Measurements from ENCODE around the gene NEK2. TPM values are rescaled to one million over a fixed set of nuclear protein-coding genes. Genes with fewer than 3 reads are reported as not detected.
"Not testable (repeated sequence)": the region's sequence is repeated elsewhere in the genome, so short reads cannot be mapped to it uniquely, and the experiment has no call there.

The NEK2 gene
- total RNA-seq, 1 experiment from 2014 or later = 35.0 TPM

DNA sequence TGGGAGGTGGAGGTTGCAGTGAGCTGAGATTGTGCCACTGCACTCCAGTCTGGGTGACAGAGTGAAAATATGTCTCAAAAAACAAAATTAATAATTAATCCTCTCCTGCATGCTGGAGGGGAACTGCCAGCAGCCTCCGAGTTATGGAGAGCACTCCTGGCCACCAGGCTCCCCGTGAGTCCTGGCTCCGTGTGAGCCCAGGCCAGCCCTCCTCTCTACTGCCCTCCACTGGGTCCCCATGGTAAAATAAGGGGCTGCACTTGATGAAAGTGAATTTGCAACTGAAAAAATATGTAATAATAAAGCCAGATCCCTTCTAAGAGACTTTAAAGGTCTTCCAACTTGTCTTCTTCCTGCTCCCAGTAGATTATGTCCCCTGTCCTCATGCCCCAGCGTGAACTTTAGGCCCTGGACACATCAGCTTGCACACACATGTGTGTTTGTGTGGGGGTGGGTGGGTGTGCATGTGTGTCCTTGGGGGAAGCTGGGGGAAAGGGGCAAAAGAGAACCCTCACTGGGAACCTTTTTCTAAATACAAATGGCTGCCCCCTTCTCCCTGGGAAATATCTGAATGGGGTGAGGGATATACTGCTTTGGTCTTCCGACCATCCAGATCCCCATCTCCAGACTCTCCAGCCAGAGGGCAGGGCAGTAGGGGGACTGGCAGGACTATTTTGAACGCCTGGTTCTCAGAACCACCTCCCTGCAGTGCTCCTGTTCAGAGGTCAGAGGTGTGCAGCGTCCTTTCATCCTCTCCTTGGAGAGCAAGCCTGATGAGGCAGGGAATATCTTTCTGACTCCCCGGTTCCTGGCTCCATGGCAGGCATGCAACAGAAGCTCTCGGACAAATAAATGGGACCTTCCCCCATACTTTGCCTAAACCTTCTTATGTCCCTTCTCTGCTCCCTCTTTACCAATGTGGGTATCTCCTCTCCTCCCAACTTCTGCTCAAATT, 26.2 kb downstream of the NEK2 start:
- Histone ChIP-seq H3K27ac (ENCODE audit: low read length) (no peak overlapping the region), H3K9me3 (ENCODE audit: low read length) (no peaks in the 10 kb centered on the region), H3K79me2 (ENCODE audit: low read length) (no peaks in the 10 kb centered on the region), H4K20me1 (ENCODE audit: insufficient read depth, low read depth, low read length) (no peaks in the 10 kb centered on the region), H3K4me2 (ENCODE audit: low read depth, low read length, poor library complexity, severe bottlenecking) (no peak overlapping the region), H3K27me3 (ENCODE audit: low read length) (no peaks in the 10 kb centered on the region), H3K9me2 (replicated peaks; ENCODE audit: insufficient read depth, low read length) (no peaks in the 10 kb centered on the region), H3K9ac (ENCODE audit: low read length) (no peak overlapping the region), H2AFZ (ENCODE audit: low read length) (no peak overlapping the region), H3K4me3 (ENCODE audit: low read length) (no peak overlapping the region), H3K4me1 (ENCODE audit: low read length) (no peaks in the 10 kb centered on the region), H3K36me3 (ENCODE audit: insufficient read depth, low read length) (no peaks in the 10 kb centered on the region)
- DNase-seq = no peak

DNA sequence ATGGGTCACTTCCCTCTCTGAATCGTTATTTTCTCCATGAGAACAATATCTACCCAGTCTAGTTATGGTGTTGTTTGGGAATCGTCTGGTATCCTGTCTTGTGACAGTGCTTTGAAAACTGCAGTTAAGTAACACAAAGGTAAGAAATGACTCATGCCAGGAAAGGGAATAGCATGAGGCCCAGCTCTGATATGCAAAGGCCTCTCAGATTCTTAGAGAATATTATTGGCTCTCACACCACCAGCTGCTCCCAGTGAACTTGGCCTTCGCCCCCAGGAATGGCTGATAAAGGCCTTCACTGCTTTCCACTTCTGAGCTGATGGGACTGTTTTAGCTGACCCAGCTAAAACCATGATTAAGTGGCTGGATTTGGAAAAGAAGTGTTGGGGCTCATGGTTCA, 27.1 kb downstream of the NEK2 start:
- Histone ChIP-seq H3K4me3 (ENCODE audit: low read length) (no peak overlapping the region), H3K9ac (ENCODE audit: low read length) (no peak overlapping the region), H3K9me3 (ENCODE audit: low read length) (no peaks in the 10 kb centered on the region), H3K4me2 (ENCODE audit: low read depth, low read length, poor library complexity, severe bottlenecking) (no peak overlapping the region), H3K27me3 (ENCODE audit: low read length) (no peaks in the 10 kb centered on the region), H4K20me1 (ENCODE audit: insufficient read depth, low read depth, low read length) (no peaks in the 10 kb centered on the region), H3K36me3 (ENCODE audit: insufficient read depth, low read length) (no peaks in the 10 kb centered on the region), H3K79me2 (ENCODE audit: low read length) (no peaks in the 10 kb centered on the region), H3K4me1 (ENCODE audit: low read length) (no peaks in the 10 kb centered on the region), H3K27ac (ENCODE audit: low read length) (no peak overlapping the region), H2AFZ (ENCODE audit: low read length) (no peak overlapping the region), H3K9me2 (replicated peaks; ENCODE audit: insufficient read depth, low read length) (no peaks in the 10 kb centered on the region)
- no peak for DNase-seq

DNA sequence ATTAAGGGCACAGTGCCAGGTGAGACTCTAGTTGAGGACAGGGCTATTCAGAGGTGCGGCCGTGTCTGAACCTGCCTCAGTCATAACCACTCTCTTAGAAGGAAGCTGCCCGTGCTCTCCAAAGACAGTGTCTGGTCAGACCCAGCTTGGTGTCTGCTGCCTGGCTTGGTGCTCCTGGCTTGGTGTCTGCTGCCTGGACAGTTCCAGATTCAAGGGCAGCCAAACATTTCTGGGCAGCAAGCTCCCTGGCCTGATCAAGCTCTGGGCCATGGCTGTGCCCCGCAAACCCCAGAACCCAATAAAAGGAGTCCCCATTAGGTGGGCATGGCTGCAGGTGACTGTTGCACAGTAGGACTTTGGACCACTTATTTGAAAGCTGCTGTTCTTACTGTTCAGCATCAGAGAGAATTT, 27.7 kb downstream of the NEK2 start:
- Histone ChIP-seq H3K9me3 (ENCODE audit: low read length) (no peaks in the 10 kb centered on the region), H3K79me2 (ENCODE audit: low read length) (no peaks in the 10 kb centered on the region), H3K9ac (ENCODE audit: low read length) (no peak overlapping the region), H2AFZ (ENCODE audit: low read length) (no peak overlapping the region), H3K27me3 (ENCODE audit: low read length) (no peaks in the 10 kb centered on the region), H3K9me2 (replicated peaks; ENCODE audit: insufficient read depth, low read length) (no peaks in the 10 kb centered on the region), H3K4me2 (ENCODE audit: low read depth, low read length, poor library complexity, severe bottlenecking) (no peak overlapping the region), H3K27ac (ENCODE audit: low read length) (no peak overlapping the region), H3K4me1 (ENCODE audit: low read length) (no peaks in the 10 kb centered on the region), H3K36me3 (ENCODE audit: insufficient read depth, low read length) (no peaks in the 10 kb centered on the region), H3K4me3 (ENCODE audit: low read length) (no peak overlapping the region), H4K20me1 (ENCODE audit: insufficient read depth, low read depth, low read length) (no peaks in the 10 kb centered on the region)
- no peak for DNase-seq

DNA sequence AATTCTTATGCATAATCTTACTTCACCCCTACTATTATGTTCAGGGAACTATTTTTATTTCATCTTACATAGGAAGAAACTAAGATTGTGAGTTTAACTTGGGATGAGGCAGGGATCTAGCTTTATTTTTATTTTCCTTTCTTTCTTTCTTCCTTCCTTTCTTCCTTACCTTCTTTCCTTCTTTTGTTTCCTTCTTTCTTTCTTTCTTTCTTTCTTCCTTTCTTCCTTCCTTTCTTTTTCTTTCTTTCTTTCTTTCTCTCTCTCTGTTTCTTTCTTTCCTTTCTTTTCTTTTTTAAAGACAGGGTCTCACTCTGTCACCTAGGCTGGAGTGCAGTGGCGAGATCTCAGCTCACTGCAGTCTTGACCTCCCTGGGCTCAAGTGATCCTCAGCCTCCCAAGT, 28.9 kb downstream of the NEK2 start:
- Histone ChIP-seq H2AFZ (ENCODE audit: low read length) (no peak overlapping the region), H3K9me3 (ENCODE audit: low read length) (no peaks in the 10 kb centered on the region), H3K4me1 (ENCODE audit: low read length) (no peaks in the 10 kb centered on the region), H3K27ac (ENCODE audit: low read length) (no peak overlapping the region), H3K4me2 (ENCODE audit: low read depth, low read length, poor library complexity, severe bottlenecking) (no peak overlapping the region), H3K9ac (ENCODE audit: low read length) (no peak overlapping the region), H3K36me3 (ENCODE audit: insufficient read depth, low read length) (no peaks in the 10 kb centered on the region), H4K20me1 (ENCODE audit: insufficient read depth, low read depth, low read length) (no peaks in the 10 kb centered on the region), H3K27me3 (ENCODE audit: low read length) (no peaks in the 10 kb centered on the region), H3K9me2 (replicated peaks; ENCODE audit: insufficient read depth, low read length) (no peaks in the 10 kb centered on the region), H3K79me2 (ENCODE audit: low read length) (no peaks in the 10 kb centered on the region), H3K4me3 (ENCODE audit: low read length) (no peak overlapping the region)
- DNase-seq = no peak

DNA sequence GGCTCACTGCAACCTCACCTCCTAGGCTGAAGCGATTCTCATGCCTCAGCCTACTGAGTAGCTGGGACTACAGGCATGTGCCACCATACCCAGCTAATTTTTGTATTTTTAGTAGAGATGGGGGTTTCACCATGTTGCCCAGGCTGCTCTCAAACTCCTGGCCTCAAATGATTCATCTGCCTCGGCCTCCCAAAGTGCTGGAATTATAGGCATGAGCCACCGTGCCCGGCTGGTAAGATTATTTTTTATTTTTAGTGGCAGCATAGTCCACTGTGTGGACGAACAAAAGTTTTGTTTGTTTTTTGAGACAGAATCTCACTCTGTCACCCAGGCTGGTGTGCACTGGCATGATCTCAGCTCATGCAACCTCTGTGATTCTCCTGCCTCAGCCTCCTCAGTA, 29.8 kb downstream of the NEK2 start:
- not testable (repeated sequence) for H3K9ac ChIP-seq (ENCODE audit: low read length); H3K4me1 ChIP-seq (ENCODE audit: low read length); DNase-seq; H3K4me3 ChIP-seq (ENCODE audit: low read length); H3K79me2 ChIP-seq (ENCODE audit: low read length); H3K36me3 ChIP-seq (ENCODE audit: insufficient read depth, low read length); H4K20me1 ChIP-seq (ENCODE audit: insufficient read depth, low read depth, low read length); H3K9me3 ChIP-seq (ENCODE audit: low read length); H3K27me3 ChIP-seq (ENCODE audit: low read length); H3K9me2 ChIP-seq (replicated peaks; ENCODE audit: insufficient read depth, low read length); H3K27ac ChIP-seq (ENCODE audit: low read length); H2AFZ ChIP-seq (ENCODE audit: low read length); H3K4me2 ChIP-seq (ENCODE audit: low read depth, low read length, poor library complexity, severe bottlenecking)

DNA sequence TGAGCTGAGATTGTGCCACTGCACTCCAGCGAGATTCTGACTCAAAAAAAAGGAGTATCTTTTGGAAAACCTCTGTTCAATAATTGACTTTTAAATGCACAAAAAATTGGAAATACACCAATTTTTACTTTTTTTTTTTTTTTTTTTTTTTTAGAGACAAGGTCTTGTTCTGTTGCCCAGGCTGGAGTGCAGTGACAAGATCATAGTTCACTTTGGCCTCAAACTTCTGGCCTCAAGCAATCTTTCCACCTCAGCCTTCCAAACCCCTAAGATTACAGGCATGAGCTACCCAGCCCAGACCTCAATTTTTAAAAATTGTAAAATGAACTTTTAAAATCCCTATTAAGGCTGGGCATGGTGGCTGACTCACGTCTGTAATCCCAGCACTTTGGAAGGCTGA, 30.8 kb downstream of the NEK2 start:
- H4K20me1 ChIP-seq (ENCODE audit: insufficient read depth, low read depth, low read length) = no peaks in the 10 kb centered on the region
- H3K9me3 ChIP-seq (ENCODE audit: low read length) = no peaks in the 10 kb centered on the region
- DNase-seq = no peak
- H3K9ac ChIP-seq (ENCODE audit: low read length) = no peak overlapping the region
- H3K9me2 ChIP-seq (replicated peaks; ENCODE audit: insufficient read depth, low read length) = no peaks in the 10 kb centered on the region
- H2AFZ ChIP-seq (ENCODE audit: low read length) = no peak overlapping the region
- H3K4me1 ChIP-seq (ENCODE audit: low read length) = no peaks in the 10 kb centered on the region
- H3K27ac ChIP-seq (ENCODE audit: low read length) = no peak overlapping the region
- no peak overlapping the region for H3K4me3 ChIP-seq (ENCODE audit: low read length)
- no peaks in the 10 kb centered on the region for H3K36me3 ChIP-seq (ENCODE audit: insufficient read depth, low read length)
- no peaks in the 10 kb centered on the region for H3K27me3 ChIP-seq (ENCODE audit: low read length)
- H3K4me2 ChIP-seq (ENCODE audit: low read depth, low read length, poor library complexity, severe bottlenecking) = no peak overlapping the region
- no peaks in the 10 kb centered on the region for H3K79me2 ChIP-seq (ENCODE audit: low read length)

DNA sequence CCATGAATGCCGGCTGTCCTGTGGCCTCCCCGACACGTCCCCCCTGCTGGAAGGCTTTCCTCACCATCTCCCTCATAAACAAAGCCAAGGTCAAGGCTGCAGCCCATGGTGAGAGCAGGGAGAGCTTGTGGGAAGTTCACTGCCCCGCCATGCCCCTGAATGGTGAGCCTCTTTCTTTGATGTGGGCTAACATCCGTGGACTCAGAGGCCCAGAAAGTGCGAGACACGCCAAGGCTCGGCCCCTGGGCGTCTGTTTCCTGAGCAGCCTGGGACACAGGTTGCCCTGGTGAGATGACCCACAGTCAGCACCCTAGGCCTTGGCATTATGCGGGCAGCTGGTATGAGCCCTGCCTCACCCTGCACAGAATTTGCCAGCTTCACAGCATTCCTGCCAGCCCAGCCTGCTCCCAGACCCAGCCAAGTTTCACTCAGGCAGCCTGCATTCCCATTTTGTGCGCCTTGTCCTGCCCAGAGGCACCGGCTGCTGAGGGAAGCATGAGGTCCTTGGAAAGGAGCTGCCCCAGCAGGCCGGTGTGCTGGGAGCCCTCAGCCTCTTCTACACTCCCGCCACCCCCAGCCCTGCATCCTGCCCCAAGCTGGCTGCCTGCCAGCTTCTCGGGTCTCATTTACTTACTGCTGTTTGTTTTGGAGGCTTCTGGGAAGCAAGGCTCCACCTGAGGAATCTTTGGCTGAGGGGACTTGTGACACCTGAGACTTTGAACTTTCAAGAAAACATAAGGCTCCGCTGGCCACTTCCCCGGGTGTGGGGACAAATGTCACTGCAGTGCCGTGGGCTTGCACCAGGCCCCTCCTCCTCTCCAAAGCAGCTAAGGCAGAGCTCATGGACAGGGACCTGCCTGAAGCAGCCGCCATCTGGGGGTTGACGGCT, 31.9 kb downstream of the NEK2 start:
- H3K9ac ChIP-seq (ENCODE audit: low read length) = no peak overlapping the region
- H3K9me3 ChIP-seq (ENCODE audit: low read length) = no peaks in the 10 kb centered on the region
- no peaks in the 10 kb centered on the region for H3K4me1 ChIP-seq (ENCODE audit: low read length)
- H3K4me3 ChIP-seq (ENCODE audit: low read length) = no peak overlapping the region
- no peaks in the 10 kb centered on the region for H4K20me1 ChIP-seq (ENCODE audit: insufficient read depth, low read depth, low read length)
- no peaks in the 10 kb centered on the region for H3K79me2 ChIP-seq (ENCODE audit: low read length)
- no peaks in the 10 kb centered on the region for H3K9me2 ChIP-seq (replicated peaks; ENCODE audit: insufficient read depth, low read length)
- no peaks in the 10 kb centered on the region for H3K27me3 ChIP-seq (ENCODE audit: low read length)
- H3K27ac ChIP-seq (ENCODE audit: low read length) = no peak overlapping the region
- H3K4me2 ChIP-seq (ENCODE audit: low read depth, low read length, poor library complexity, severe bottlenecking) = no peak overlapping the region
- no peaks in the 10 kb centered on the region for H3K36me3 ChIP-seq (ENCODE audit: insufficient read depth, low read length)
- H2AFZ ChIP-seq (ENCODE audit: low read length) = no peak overlapping the region
- no peak for DNase-seq

DNA sequence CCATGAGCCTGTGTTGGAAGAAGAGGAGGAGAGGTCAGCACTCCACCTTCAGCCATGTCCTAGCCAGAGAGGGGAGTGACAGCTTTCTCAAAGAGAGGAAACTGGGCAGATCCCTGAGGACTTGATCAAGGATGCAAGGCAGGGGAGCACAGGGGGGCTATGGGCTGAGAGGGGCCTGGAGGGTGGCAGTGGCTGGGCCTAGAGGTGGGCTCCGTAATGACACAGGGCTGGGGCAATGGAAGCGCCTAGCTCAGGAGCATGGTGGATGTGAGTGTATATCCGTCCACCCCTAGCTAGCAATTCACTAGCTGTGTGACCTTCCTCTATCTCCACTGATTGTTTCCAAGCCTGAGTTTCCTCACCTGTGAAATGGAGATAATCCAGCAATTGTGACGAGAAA, 32.6 kb downstream of the NEK2 start:
- Histone ChIP-seq H3K4me2 (ENCODE audit: low read depth, low read length, poor library complexity, severe bottlenecking) (no peak overlapping the region), H3K4me3 (ENCODE audit: low read length) (no peak overlapping the region), H3K9ac (ENCODE audit: low read length) (no peak overlapping the region)

More for the DNA sequence above, 32.6 kb downstream of the NEK2 start:
- H2AFZ ChIP-seq (ENCODE audit: low read length) = no peak overlapping the region
- no peaks in the 10 kb centered on the region for H4K20me1 ChIP-seq (ENCODE audit: insufficient read depth, low read depth, low read length)
- H3K9me3 ChIP-seq (ENCODE audit: low read length) = no peaks in the 10 kb centered on the region
- no peaks in the 10 kb centered on the region for H3K4me1 ChIP-seq (ENCODE audit: low read length)
- no peaks in the 10 kb centered on the region for H3K79me2 ChIP-seq (ENCODE audit: low read length)
- DNase-seq = no peak
- H3K36me3 ChIP-seq (ENCODE audit: insufficient read depth, low read length) = no peaks in the 10 kb centered on the region
- no peak overlapping the region for H3K27ac ChIP-seq (ENCODE audit: low read length)
- no peaks in the 10 kb centered on the region for H3K27me3 ChIP-seq (ENCODE audit: low read length)
- H3K9me2 ChIP-seq (replicated peaks; ENCODE audit: insufficient read depth, low read length) = no peaks in the 10 kb centered on the region

All from Karpas-422 (cell line).